GM23338 (cell line): Measurements from ENCODE around the gene PTPRN2. TPM values are rescaled to one million over a fixed set of nuclear protein-coding genes. Genes with fewer than 3 reads are reported as not detected.

Source experiments
- ATAC-seq: fragments of 200-7000 bp; cut with Tn5 transposase; 3 replicates; pipeline ENCODE4 v1.9.1; 2020
- DNase-seq: peaks from one replicate; pipeline ENCODE4 v3.0.0-alpha.2; 2015; ENCODE audit warnings: low spot score
- H2AFZ ChIP-seq: fragments of 200-600 bp; sonication (generic); 2 replicates; pipeline ENCODE4 v1.8.0; 2016; ENCODE audit warnings: antibody characterized with exemption, mild to moderate bottlenecking, moderate library complexity
- H3F3A ChIP-seq: fragments of 200-600 bp; sonication (generic); replicated peaks from 2 replicates; pipeline ENCODE4 v1.8.0; 2017; ENCODE audit warnings: antibody characterized with exemption, mixed run types, low read depth
- H3K27ac ChIP-seq: fragments of 200-600 bp; sonication (generic); 2 replicates; pipeline ENCODE4 v1.6.1; 2016; ENCODE audit warnings: low read depth
- H3K27me3 ChIP-seq: fragments of 200-600 bp; sonication (generic); 2 replicates; pipeline ENCODE4 v1.8.0; 2016; ENCODE audit warnings: mild to moderate bottlenecking, mixed run types, moderate library complexity; ENCODE audit not compliant: insufficient read depth
- H3K36me3 ChIP-seq: fragments of 200-600 bp; sonication (generic); 2 replicates; pipeline ENCODE4 v1.8.0; 2016; ENCODE audit warnings: mild to moderate bottlenecking; ENCODE audit not compliant: insufficient read depth
- H3K4me1 ChIP-seq: fragments of 200-600 bp; sonication (generic); 2 replicates; pipeline ENCODE4 v1.8.0; 2016; ENCODE audit warnings: mild to moderate bottlenecking, moderate library complexity; ENCODE audit not compliant: insufficient read depth
- H3K4me2 ChIP-seq: fragments of 200-600 bp; sonication (generic); 2 replicates; pipeline ENCODE4 v1.7.1; 2017; ENCODE audit warnings: mixed run types
- H3K4me3 ChIP-seq: fragments of 200-600 bp; sonication (generic); 2 replicates; pipeline ENCODE4 v1.6.1; 2016; ENCODE audit warnings: mixed run types
- H3K79me2 ChIP-seq: fragments of 200-600 bp; sonication (generic); replicated peaks from 2 replicates; pipeline ENCODE4 v1.8.0; 2017; ENCODE audit warnings: mild to moderate bottlenecking; ENCODE audit not compliant: insufficient read depth
- H3K9me2 ChIP-seq: fragments of 200-600 bp; sonication (generic); 2 replicates; pipeline ENCODE4 v1.8.0; 2017; ENCODE audit not compliant: insufficient read depth
- H4K20me1 ChIP-seq: fragments of 200-600 bp; sonication (generic); replicated peaks from 2 replicates; pipeline ENCODE4 v1.8.0; 2017; ENCODE audit warnings: mild to moderate bottlenecking; ENCODE audit not compliant: insufficient read depth
- H3K27ac Mint-ChIP-seq: 2 replicates; pipeline ENCODE4 v1.8.0; 2020; ENCODE audit warnings: inconsistent platforms, mild to moderate bottlenecking, moderate library complexity, mixed read lengths
- H3K27me3 Mint-ChIP-seq: 3 replicates; pipeline ENCODE4 v1.8.0; 2022; ENCODE audit warnings: low read depth, mild to moderate bottlenecking, moderate library complexity, mixed read lengths, inconsistent platforms; ENCODE audit not compliant: insufficient read depth, poor library complexity
- H3K36me3 Mint-ChIP-seq: 3 replicates; pipeline ENCODE4 v1.8.0; 2021; ENCODE audit warnings: low read depth, mild to moderate bottlenecking, inconsistent platforms, moderate library complexity, mixed read lengths
- H3K4me1 Mint-ChIP-seq: 3 replicates; pipeline ENCODE4 v1.8.0; 2020; ENCODE audit warnings: mild to moderate bottlenecking, inconsistent platforms, mixed read lengths
- H3K4me3 Mint-ChIP-seq: 3 replicates; pipeline ENCODE4 v1.8.0; 2021; ENCODE audit warnings: moderate library complexity, mild to moderate bottlenecking, inconsistent platforms, mixed read lengths
- H3K9me3 Mint-ChIP-seq: 3 replicates; pipeline ENCODE4 v1.8.0; 2020; ENCODE audit warnings: moderate library complexity, mild to moderate bottlenecking, inconsistent platforms, mixed read lengths
- CREB1 ChIP-seq: fragments of 250-450 bp; sonication (Bioruptor Pico); IDR thresholded peaks from 2 replicates; pipeline ENCODE4 v1.5.0; 2020; ENCODE audit warnings: low read depth, mild to moderate bottlenecking, moderate library complexity
- CTCF ChIP-seq, 2 experiments: fragments of 200-600 bp in 1 of 2; sonication (generic) in 1 of 2; conservative IDR thresholded peaks; 2 replicates each; pipeline versions ENCODE4 v1.5.1 to v1.6.1; 2016 to 2017; ENCODE audit warnings: antibody characterized with exemption in 2 of 2, low read depth in 2 of 2, mild to moderate bottlenecking in 2 of 2, moderate library complexity in 1 of 2
- ETS1 ChIP-seq: IDR thresholded peaks from 2 replicates; pipeline ENCODE4 v1.6.1; 2016; ENCODE audit warnings: antibody characterized with exemption
- EZH2 ChIP-seq: fragments of 200-600 bp; sonication (generic); IDR thresholded peaks from one replicate; pipeline ENCODE4 v1.8.0; 2017; ENCODE audit warnings: antibody characterized with exemption, mild to moderate bottlenecking, low read depth; ENCODE audit not compliant: unreplicated experiment
- EZH2phosphoT487 ChIP-seq: fragments of 200-600 bp; sonication (generic); IDR thresholded peaks from one replicate; pipeline ENCODE4 v1.8.1; 2018; ENCODE audit warnings: antibody characterized with exemption; ENCODE audit not compliant: unreplicated experiment
- JUNB ChIP-seq: IDR thresholded peaks from one replicate; pipeline ENCODE4 v1.6.1; 2016; ENCODE audit warnings: antibody characterized with exemption; ENCODE audit not compliant: unreplicated experiment
- NANOG ChIP-seq: IDR thresholded peaks from 2 replicates; pipeline ENCODE4 v1.6.1; 2016; ENCODE audit warnings: antibody characterized with exemption, borderline replicate concordance
- POLR2AphosphoS5 ChIP-seq: IDR thresholded peaks from 2 replicates; pipeline ENCODE4 v1.6.1; 2016; ENCODE audit warnings: antibody characterized with exemption, low read depth
- REST ChIP-seq: IDR thresholded peaks from one replicate; pipeline ENCODE4 v1.6.1; 2018; ENCODE audit warnings: antibody characterized with exemption; ENCODE audit not compliant: unreplicated experiment
- STAT1 ChIP-seq: IDR thresholded peaks from one replicate; pipeline ENCODE4 v1.6.1; 2016; ENCODE audit warnings: antibody characterized with exemption; ENCODE audit not compliant: unreplicated experiment
- ZNF114 ChIP-seq: fragments of 250-450 bp; sonication (Bioruptor Pico); IDR thresholded peaks from 2 replicates; pipeline ENCODE4 v1.5.0; 2020; ENCODE audit warnings: mild to moderate bottlenecking, moderate library complexity
- ZNF331 ChIP-seq: fragments of 250-450 bp; sonication (Bioruptor Pico); IDR thresholded peaks from 2 replicates; pipeline ENCODE4 v1.5.0; 2020; ENCODE audit warnings: low read depth, mild to moderate bottlenecking, moderate library complexity
- ZNF462 ChIP-seq: fragments of 250-450 bp; sonication (Bioruptor Pico); IDR thresholded peaks from 2 replicates; pipeline ENCODE4 v1.5.0; 2020; ENCODE audit warnings: mild to moderate bottlenecking, moderate library complexity
- polyA plus RNA-seq: library from polyadenylated mRNA; unstranded; fragments of >200 nt; fragmentation: Nextera tagmentation; extraction: Ambion mirVana; gene quantifications from 2 replicates; pipeline ENCODE4 v1.2.1, GENCODE V29; 2016
- total RNA-seq: library from RNA; depleted of rRNA; stranded (reverse); fragments of >200 nt; shearing (Covaris generic); gene quantifications from 2 replicates; pipeline ENCODE4 v1.2.3, GENCODE V29; 2014

The PTPRN2 gene
- total and polyA plus RNA-seq, 2 experiments from 2014 or later, result 0.87 to 4.0 TPM

GRCh38 chr7:157791261-157791660, 796.4 kb downstream of the PTPRN2 start (continued):
- TF ChIP-seq CREB1 (no peak), ZNF114 (CRISPR knock-in tag) (no peak), STAT1 (no peak)

- peaks cover 32% of the 10 kb centered on the region for H3K36me3 Mint-ChIP-seq
- no peak for DNase-seq
- no peak overlapping the region for H3K27ac Mint-ChIP-seq
These were observed 797.7 kb downstream of the PTPRN2 start for GRCh38 chr7:157789942-157790341.

More at GRCh38 chr7:157789942-157790341, 797.7 kb downstream of the PTPRN2 start:
- TF ChIP-seq JUNB (no peak), POLR2AphosphoS5 (no peak), STAT1 (no peak), CREB1 (no peak), ZNF462 (CRISPR knock-in tag) (no peak), ETS1 (no peak), NANOG (no peak), ZNF114 (CRISPR knock-in tag) (no peak), EZH2 (no peak), REST (no peak), CTCF (conservative IDR thresholded peaks at IDR 0.05; ENCODE audit: low read depth in 2 of 2) (no peak), EZH2phosphoT487 (no peak), ZNF331 (CRISPR knock-in tag) (no peak)
- Histone ChIP-seq H3K4me3 (no peak overlapping the region), H3F3A (no peaks in the 10 kb centered on the region), H3K27me3 (no peaks in the 10 kb centered on the region), H2AFZ (no peak overlapping the region), H3K9me2 (no peaks in the 10 kb centered on the region), H4K20me1 (no peaks in the 10 kb centered on the region), H3K79me2 (no peaks in the 10 kb centered on the region), H3K27ac (no peak overlapping the region), H3K4me2 (no peak overlapping the region), H3K4me1 (no peaks in the 10 kb centered on the region), H3K36me3 (no peaks in the 10 kb centered on the region; the same call in 1 of the 2 replicates)
- Mint-ChIP-seq H3K4me1 (no peaks in the 10 kb centered on the region), H3K27me3 (peaks cover 3% of the 10 kb centered on the region), H3K9me3 (peaks cover 93% of the 10 kb centered on the region), H3K4me3 (no peak overlapping the region)
- no peak for ATAC-seq
